Activated T-cell treated with anti-CD3 and anti-CD28 coated beads for 4 hours (primary cell): ENCODE data around the gene SP4.
A peak's percentile ranks its signal among the peaks of the same experiment; 100 is the strongest.

Source experiments
- DNase-seq: peaks from one replicate; pipeline ENCODE4 v3.0.0-alpha.2; 2020

The SP4 gene

GRCh38 chr7:21448974-21449373 is 21.1 kb downstream of the SP4 start:
- no peak for DNase-seq

GRCh38 chr7:21450076-21450475 is 22.2 kb downstream of the SP4 start:
- DNase-seq, result no peak

GRCh38 chr7:21450941-21451340 is 23.1 kb downstream of the SP4 start:
- no peak for DNase-seq

GRCh38 chr7:21454182-21454581 is 26.3 kb downstream of the SP4 start:
- no peak for DNase-seq

- no peak for DNase-seq
Observed at GRCh38 chr7:21454906-21455305, 27.0 kb downstream of the SP4 start.

- no peak for DNase-seq
Observed at GRCh38 chr7:21461282-21461681, 33.4 kb downstream of the SP4 start.

- no peak for DNase-seq
Observed at GRCh38 chr7:21462081-21462480, 34.2 kb downstream of the SP4 start.

- DNase-seq, result no peak
Observed at GRCh38 chr7:21463524-21463923, 35.6 kb downstream of the SP4 start.

- DNase-seq, result no peak
Observed at GRCh38 chr7:21468969-21469368, 41.1 kb downstream of the SP4 start.

GRCh38 chr7:21469894-21470293 is 42.0 kb downstream of the SP4 start:
- no peak for DNase-seq

GRCh38 chr7:21472029-21472428 is 44.1 kb downstream of the SP4 start:
- no peak for DNase-seq

- DNase-seq, result no peak
Observed at GRCh38 chr7:21476429-21476828, 48.5 kb downstream of the SP4 start.

GRCh38 chr7:21480693-21481403 is 53.0 kb downstream of the SP4 start:
- no peak for DNase-seq

GRCh38 chr7:21486511-21486910 is 58.6 kb downstream of the SP4 start:
- DNase-seq, result no peak

- no peak for DNase-seq
Observed at GRCh38 chr7:21495731-21496130, 67.8 kb downstream of the SP4 start.

GRCh38 chr7:21497072-21497471 is 69.2 kb downstream of the SP4 start:
- DNase-seq, result no peak

GRCh38 chr7:21500117-21500832 is 72.4 kb downstream of the SP4 start:
- no peak for DNase-seq

- DNase-seq, result no peak
Observed at GRCh38 chr7:21504021-21504420, 76.1 kb downstream of the SP4 start.

- DNase-seq, result peak; percentile 10
Observed at GRCh38 chr7:21507627-21508343, 79.9 kb downstream of the SP4 start.

GRCh38 chr7:21508538-21508937 is 80.7 kb downstream of the SP4 start:
- DNase-seq, result no peak

GRCh38 chr7:21514062-21514461 is 86.2 kb downstream of the SP4 start:
- DNase-seq, result no peak

GRCh38 chr7:21524680-21525079 is 96.8 kb downstream of the SP4 start:
- no peak for DNase-seq

GRCh38 chr7:21526007-21526406 is 98.1 kb downstream of the SP4 start:
- DNase-seq, result no peak

GRCh38 chr7:21526448-21526847 is 98.6 kb downstream of the SP4 start:
- DNase-seq, result no peak
